HepG2 (cell line): ENCODE measurements around the gene HBQ1. TPM values are rescaled to one million over a fixed set of nuclear protein-coding genes. Genes with fewer than 3 reads are reported as not detected.
A peak's percentile ranks its signal among the peaks of the same experiment; 100 is the strongest.

Experiments used
- ATAC-seq: fragments of 200-7000 bp; cut with Tn5 transposase; 3 replicates; pipeline ENCODE4 v1.9.1; 2020; ENCODE audit warnings: mild to moderate bottlenecking, moderate library complexity
- BruUV-seq: library from RNA; stranded (reverse); fragments of 400-500 nt; replicated peaks from 2 replicates; lab custom pipeline; 2021; lab: Mats Ljungman, UMichigan
- CTCF ChIA-PET: fragments of 300-600 bp; formaldehyde crosslinking; extraction: SDS; loops from one replicate; lab custom pipeline; 2021; ENCODE audit warnings: low total read pairs, inconsistent platforms, low intra/inter-chr PET ratio; lab: Yijun Ruan, JAX
- POLR2A ChIA-PET: fragments of 350-600 bp; sonication (Branson Sonifier 250); formaldehyde crosslinking; loops from one replicate; lab custom pipeline; 2020; ENCODE audit warnings: antibody characterized with exemption, inconsistent platforms; lab: Yijun Ruan, JAX
- DNase-seq: peaks from one replicate; pipeline ENCODE4 v3.0.0-alpha.2; 2015; ENCODE audit warnings: low spot score
- FAIRE-seq: peaks from 3 replicates; lab custom pipeline; 2011; peaks lifted over from hg19 to GRCh38; lab: Jason Lieb, UNC
- H2AFZ ChIP-seq: one replicate; pipeline ENCODE4 v1.6.1; 2011; ENCODE audit warnings: low read length, inconsistent platforms
- H3K27ac ChIP-seq: fragments of 300-600 bp; 3 replicates; pipeline ENCODE4 v1.8.0; 2011; ENCODE audit warnings: mixed run types, mild to moderate bottlenecking, mixed read lengths, low read length, inconsistent platforms; ENCODE audit not compliant: insufficient read depth; ENCODE audit errors: extremely low read length
- H3K27me3 ChIP-seq, 2 experiments: fragments of 200-600 bp in 1 of 2; 2 replicates in 1 of 2; 3 replicates in 1 of 2; pipeline versions ENCODE4 v1.6.0 to v1.8.0; 2011; ENCODE audit warnings: low read length in 2 of 2, mild to moderate bottlenecking in 2 of 2, moderate library complexity in 2 of 2, inconsistent platforms in 1 of 2; ENCODE audit not compliant: insufficient read depth in 2 of 2, control insufficient read depth in 1 of 2
- H3K36me3 ChIP-seq, 2 experiments: fragments of 200-600 bp in 1 of 2; replicated peaks in 1 of 2; 2 replicates in 1 of 2; 3 replicates in 1 of 2; pipeline versions ENCODE4 v1.5.1 to v1.8.0; 2011; ENCODE audit warnings: low read length in 2 of 2, inconsistent platforms in 1 of 2; ENCODE audit not compliant: insufficient read depth in 2 of 2, control insufficient read depth in 1 of 2
- H3K4me1 ChIP-seq: 2 replicates; pipeline ENCODE4 v1.5.1; 2012; ENCODE audit warnings: low read length, inconsistent platforms; ENCODE audit not compliant: insufficient read depth
- H3K4me2 ChIP-seq: 2 replicates; pipeline ENCODE4 v1.6.0; 2011; ENCODE audit warnings: low read depth, low read length, inconsistent platforms
- H3K4me3 ChIP-seq, 3 experiments: fragments of 200-600 bp in 1 of 3; sonication (generic), shearing (Covaris generic) in 1 of 3; replicated peaks in 1 of 3; 2 replicates each; pipeline ENCODE4 v1.5.1; 2011 to 2016; ENCODE audit warnings: low read length in 3 of 3, inconsistent platforms in 2 of 3, low read depth in 2 of 3, mild to moderate bottlenecking in 2 of 3, control low read depth in 1 of 3, mixed read lengths in 1 of 3; ENCODE audit not compliant: insufficient read depth in 1 of 3
- H3K79me2 ChIP-seq: one replicate; pipeline ENCODE4 v1.6.1; 2011; ENCODE audit warnings: low read length, inconsistent platforms; ENCODE audit not compliant: insufficient read depth
- H3K9ac ChIP-seq: 2 replicates; pipeline ENCODE4 v1.6.0; 2011; ENCODE audit warnings: mild to moderate bottlenecking, low read depth, low read length, inconsistent platforms; ENCODE audit not compliant: insufficient read depth
- H3K9me3 ChIP-seq: 2 replicates; pipeline ENCODE4 v1.5.1; 2012; ENCODE audit warnings: mild to moderate bottlenecking, low read length
- H4K20me1 ChIP-seq: 2 replicates; pipeline ENCODE4 v1.6.0; 2011; ENCODE audit warnings: inconsistent platforms, mild to moderate bottlenecking, low read length, moderate library complexity; ENCODE audit not compliant: insufficient read depth
- ARID2 ChIP-seq: sonication (generic); formaldehyde crosslinking; IDR thresholded peaks from 2 replicates; pipeline ENCODE4 v1.8.1; 2022; ENCODE audit warnings: mild to moderate bottlenecking, missing genetic modification reagents, borderline replicate concordance
- CEBPB ChIP-seq: IDR thresholded peaks from 2 replicates; pipeline ENCODE4 v1.6.1; 2011; ENCODE audit warnings: low read depth, low read length, improper control_type of control experiment, borderline replicate concordance
- CEBPG ChIP-seq: IDR thresholded peaks from 2 replicates; pipeline ENCODE4 v1.6.1; 2016
- SRY ChIP-seq: sonication (generic); formaldehyde crosslinking; IDR thresholded peaks from 2 replicates; pipeline ENCODE4 v1.8.0; 2022; ENCODE audit warnings: mild to moderate bottlenecking, missing genetic modification reagents
- ZNF678 ChIP-seq: sonication (generic); formaldehyde crosslinking; IDR thresholded peaks from 2 replicates; pipeline ENCODE4 v1.4.0; 2020; ENCODE audit warnings: mild to moderate bottlenecking, missing genetic modification reagents
- WGBS: methylation state at CpG from one replicate; pipeline ENCODE4 v1.1.6; 2017; ENCODE audit warnings: low lambda C conversion rate; 5-methylcytosine and 5-hydroxymethylcytosine counted together
- in situ Hi-C: cut with HindIII; loops from 2 replicates; pipeline ENCODE4 v1.10.0; 2017; ENCODE audit warnings: low pct_unique_long_range_greater_than_20kb; ENCODE audit not compliant: extremely low pct_ligation_motif_present
- intact Hi-C: fragments of 100-400 bp; cut with micrococcal nuclease; formaldehyde crosslinking; loops from one replicate; pipeline ENCODE4 v1.10.0; 2022; ENCODE audit not compliant: unreplicated experiment
- polyA plus RNA-seq, 8 experiments: library from polyadenylated mRNA; depleted of rRNA in 3 of 8; stranded (reverse) in 7 of 8; unstranded in 1 of 8; fragments of >200 nt; fragmentation: Illumina TruSeq in 4 of 8; extraction: Trizol in 4 of 8; gene quantifications; 2 replicates each; pipeline versions ENCODE4 v1.2.1 to v1.2.3, GENCODE V29; 2011 to 2016; ENCODE audit warnings: low read depth in 4 of 8, missing spikeins in 1 of 8, mixed read lengths in 1 of 8; ENCODE audit not compliant: insufficient read depth in 1 of 8
- total RNA-seq, 5 experiments: library from RNA; depleted of rRNA; stranded (reverse); fragments of >200 nt; fragmentation: Illumina TruSeq; extraction: Trizol; gene quantifications; 2 replicates each; pipeline ENCODE4 v1.2.3, GENCODE V29; 2016; ENCODE audit warnings: low read depth in 1 of 5
- TF ChIP-seq, protein P1 (sequence below): sonication (generic); formaldehyde crosslinking; IDR thresholded peaks from 2 replicates; pipeline ENCODE4 v1.5.1; 2020; ENCODE audit warnings: mild to moderate bottlenecking, missing genetic modification reagents
- TF ChIP-seq, protein P2 (sequence below): sonication (generic); formaldehyde crosslinking; conservative IDR thresholded peaks from 2 replicates; pipeline ENCODE4 v1.4.0; 2020; ENCODE audit warnings: missing genetic modification reagents

Gene HBQ1
- total and polyA plus RNA-seq, 2 of the 13 experiments (the other 11 are each of a cell fraction or from before 2014, with no cell fraction given), result 4.9 to 7.4 TPM

DNA sequence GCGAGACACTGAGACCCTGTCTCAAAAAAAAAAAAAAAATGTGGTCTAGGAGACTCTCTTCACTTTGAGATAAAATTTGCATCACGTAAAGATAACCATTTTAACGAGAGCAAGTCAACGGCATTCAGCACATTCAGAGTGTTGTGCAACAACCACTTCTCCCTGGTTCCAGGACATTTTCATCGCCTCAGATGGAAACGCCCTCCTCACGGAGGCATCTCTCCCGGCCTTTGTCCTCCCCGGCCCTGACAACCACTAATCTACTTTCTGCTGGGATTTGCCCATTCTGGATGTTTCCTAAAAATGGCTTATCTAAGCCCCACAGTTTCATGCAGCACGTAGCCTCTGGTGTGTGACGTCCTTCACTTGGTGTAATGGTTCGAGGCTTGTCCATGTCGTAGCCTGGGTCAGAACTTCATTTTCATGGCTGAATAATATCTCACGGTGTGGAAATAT is 35.4 kb upstream of the HBQ1 start:
- Histone ChIP-seq H3K9ac (no peak overlapping the region), H3K79me2 (no peaks in the 10 kb centered on the region), H3K27me3 (peaks cover 0 to 18% of the 10 kb centered on the region in 2 experiments; a peak in 3 of 5 replicates), H3K27ac (no peak overlapping the region), H3K4me1 (peaks cover 34% of the 10 kb centered on the region), H3K4me2 (no peak overlapping the region), H3K36me3 (no peaks in the 10 kb centered on the region), H2AFZ (no peak overlapping the region), H3K4me3 (no peak overlapping the region), H3K9me3 (no peaks in the 10 kb centered on the region), H4K20me1 (no peaks in the 10 kb centered on the region)
- 34% methylated on average over 14 of the region's 14 CpGs for WGBS
- no peak for FAIRE-seq
- no TSS peak for BruUV-seq
- ChIA-PET CTCF (no interaction called here), POLR2A (interaction anchor here (0.6 to 0.8 kb wide), 2 partner anchors 14 to 98 kb away, joined by 3 to 4 read pairs; no protein-coding TSS in a partner anchor)
- DNase-seq, result no peak
- no peak for ATAC-seq
- TF ChIP-seq ZNF678 (CRISPR knock-in tag) (no peak), CEBPG (peak; percentile 33; the same call in 1 of the 2 replicates), CEBPB (peak; percentile 79)
- intact Hi-C loops, result no loop called here
- in situ Hi-C loops, result no loop called here

DNA sequence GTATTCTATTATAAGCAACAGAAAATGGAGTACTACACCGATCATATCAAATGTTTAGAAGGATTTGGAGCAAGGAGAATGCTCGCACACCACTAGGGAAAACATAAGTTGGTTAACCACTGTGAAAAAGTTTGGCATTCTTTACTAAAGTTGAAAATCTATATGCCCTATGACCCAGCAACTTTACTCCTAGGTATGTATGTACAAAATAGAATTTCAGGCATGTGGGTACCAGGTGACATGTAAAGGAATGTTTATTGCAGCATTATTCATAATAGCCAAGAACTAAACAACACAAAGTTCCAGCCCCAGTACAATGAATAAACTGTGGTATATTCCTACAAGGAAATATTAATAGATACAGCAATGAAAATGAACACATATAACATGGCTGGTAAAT is 33.6 kb upstream of the HBQ1 start:
- no TSS peak for BruUV-seq
- Histone ChIP-seq H3K79me2 (no peaks in the 10 kb centered on the region), H3K4me3 (no peak overlapping the region), H3K4me2 (no peak overlapping the region), H3K4me1 (peaks cover 29% of the 10 kb centered on the region), H2AFZ (no peak overlapping the region), H3K36me3 (no peaks in the 10 kb centered on the region), H4K20me1 (no peaks in the 10 kb centered on the region), H3K9me3 (no peaks in the 10 kb centered on the region), H3K9ac (no peak overlapping the region), H3K27me3 (peaks cover 0 to 32% of the 10 kb centered on the region in 2 experiments; a peak in 4 of 5 replicates), H3K27ac (no peak overlapping the region)
- 40% methylated on average over 2 of the region's 2 CpGs for WGBS
- ATAC-seq, result no peak
- CTCF ChIA-PET, result no interaction called here
- in situ Hi-C loops, result no loop called here
- DNase-seq, result no peak
- POLR2A ChIA-PET, result no interaction called here
- TF ChIP-seq, protein P1, sequence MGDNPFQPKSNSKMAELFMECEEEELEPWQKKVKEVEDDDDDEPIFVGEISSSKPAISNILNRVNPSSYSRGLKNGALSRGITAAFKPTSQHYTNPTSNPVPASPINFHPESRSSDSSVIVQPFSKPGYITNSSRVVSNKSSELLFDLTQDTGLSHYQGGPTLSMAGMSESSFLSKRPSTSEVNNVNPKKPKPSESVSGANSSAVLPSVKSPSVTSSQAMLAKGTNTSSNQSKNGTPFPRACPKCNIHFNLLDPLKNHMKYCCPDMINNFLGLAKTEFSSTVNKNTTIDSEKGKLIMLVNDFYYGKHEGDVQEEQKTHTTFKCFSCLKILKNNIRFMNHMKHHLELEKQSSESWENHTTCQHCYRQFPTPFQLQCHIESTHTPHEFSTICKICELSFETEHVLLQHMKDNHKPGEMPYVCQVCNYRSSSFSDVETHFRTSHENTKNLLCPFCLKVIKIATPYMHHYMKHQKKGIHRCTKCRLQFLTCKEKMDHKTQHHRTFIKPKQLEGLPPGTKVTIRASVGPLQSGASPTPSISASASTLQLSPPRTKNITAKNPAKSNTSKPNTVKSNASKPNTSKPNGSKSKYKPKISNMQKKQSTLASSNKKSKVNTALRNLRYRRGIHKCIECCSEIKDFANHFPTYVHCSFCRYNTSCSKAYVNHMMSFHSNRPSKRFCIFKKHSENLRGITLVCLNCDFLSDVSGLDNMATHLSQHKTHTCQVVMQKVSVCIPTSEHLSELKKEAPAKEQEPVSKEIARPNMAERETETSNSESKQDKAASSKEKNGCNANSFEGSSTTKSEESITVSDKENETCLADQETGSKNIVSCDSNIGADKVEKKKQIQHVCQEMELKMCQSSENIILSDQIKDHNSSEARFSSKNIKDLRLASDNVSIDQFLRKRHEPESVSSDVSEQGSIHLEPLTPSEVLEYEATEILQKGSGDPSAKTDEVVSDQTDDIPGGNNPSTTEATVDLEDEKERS, result no peak
- TF ChIP-seq, protein P2, sequence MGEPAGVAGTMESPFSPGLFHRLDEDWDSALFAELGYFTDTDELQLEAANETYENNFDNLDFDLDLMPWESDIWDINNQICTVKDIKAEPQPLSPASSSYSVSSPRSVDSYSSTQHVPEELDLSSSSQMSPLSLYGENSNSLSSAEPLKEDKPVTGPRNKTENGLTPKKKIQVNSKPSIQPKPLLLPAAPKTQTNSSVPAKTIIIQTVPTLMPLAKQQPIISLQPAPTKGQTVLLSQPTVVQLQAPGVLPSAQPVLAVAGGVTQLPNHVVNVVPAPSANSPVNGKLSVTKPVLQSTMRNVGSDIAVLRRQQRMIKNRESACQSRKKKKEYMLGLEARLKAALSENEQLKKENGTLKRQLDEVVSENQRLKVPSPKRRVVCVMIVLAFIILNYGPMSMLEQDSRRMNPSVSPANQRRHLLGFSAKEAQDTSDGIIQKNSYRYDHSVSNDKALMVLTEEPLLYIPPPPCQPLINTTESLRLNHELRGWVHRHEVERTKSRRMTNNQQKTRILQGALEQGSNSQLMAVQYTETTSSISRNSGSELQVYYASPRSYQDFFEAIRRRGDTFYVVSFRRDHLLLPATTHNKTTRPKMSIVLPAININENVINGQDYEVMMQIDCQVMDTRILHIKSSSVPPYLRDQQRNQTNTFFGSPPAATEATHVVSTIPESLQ, result no peak
- TF ChIP-seq SRY (no peak), ARID2 (CRISPR knock-in tag) (no peak)
- FAIRE-seq, result no peak
- intact Hi-C loops, result no loop called here
